ENCODE results near the gene MBOAT7.

The MBOAT7 gene

GRCh38 chr19:54209058-54209810 is 19.9 kb upstream of the MBOAT7 start:
- H3K27me3 ChIP-seq (ENCODE audit: insufficient read depth, poor library complexity, severe bottlenecking): no peaks in the 10 kb centered on the region
- DNase-seq (ENCODE audit: low read depth in 1 of 2, low spot score in 1 of 2): no peak
- H3K27ac ChIP-seq (replicated peaks): peak overlapping the region; percentile 86
- peak; percentile 12 for TF ChIP-seq POLR2AphosphoS5 (IDR thresholded peaks at IDR 0.05; ENCODE audit: low read depth)
- TF ChIP-seq SPI1 (IDR thresholded peaks at IDR 0.05; ENCODE audit: borderline replicate concordance, low read depth): no peak
- no peak overlapping the region for H3K4me3 ChIP-seq (replicated peaks; ENCODE audit: insufficient read depth, low read length)

DNA sequence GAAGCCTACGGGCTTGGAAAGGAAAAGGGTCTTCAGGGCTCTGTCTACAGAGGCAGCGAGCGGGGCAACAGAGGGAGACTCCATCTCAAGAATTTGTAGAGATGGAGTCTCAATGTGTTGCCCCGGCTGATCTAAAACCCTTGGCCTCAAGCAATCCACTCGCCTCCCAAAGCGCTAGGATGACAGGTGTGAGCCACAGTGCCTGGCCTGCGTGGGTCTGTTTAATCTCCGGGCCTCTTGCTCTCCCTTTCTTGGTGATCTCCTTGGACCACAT is 19.3 kb upstream of the MBOAT7 start:
- H3K27me3 ChIP-seq (ENCODE audit: insufficient read depth, poor library complexity, severe bottlenecking): no peaks in the 10 kb centered on the region
- H3K27ac ChIP-seq (replicated peaks): peak overlapping the region; percentile 86
- no peak for DNase-seq (ENCODE audit: low read depth in 1 of 2, low spot score in 1 of 2)
- TF ChIP-seq SPI1 (IDR thresholded peaks at IDR 0.05; ENCODE audit: borderline replicate concordance, low read depth) (no peak), POLR2AphosphoS5 (IDR thresholded peaks at IDR 0.05; ENCODE audit: low read depth) (no peak), GABPA (IDR thresholded peaks at IDR 0.05; ENCODE audit: low read depth) (no peak), CTCF (IDR thresholded peaks at IDR 0.05; ENCODE audit: insufficient read depth, low read length) (no peak)
- TF ChIP-seq, protein P1, sequence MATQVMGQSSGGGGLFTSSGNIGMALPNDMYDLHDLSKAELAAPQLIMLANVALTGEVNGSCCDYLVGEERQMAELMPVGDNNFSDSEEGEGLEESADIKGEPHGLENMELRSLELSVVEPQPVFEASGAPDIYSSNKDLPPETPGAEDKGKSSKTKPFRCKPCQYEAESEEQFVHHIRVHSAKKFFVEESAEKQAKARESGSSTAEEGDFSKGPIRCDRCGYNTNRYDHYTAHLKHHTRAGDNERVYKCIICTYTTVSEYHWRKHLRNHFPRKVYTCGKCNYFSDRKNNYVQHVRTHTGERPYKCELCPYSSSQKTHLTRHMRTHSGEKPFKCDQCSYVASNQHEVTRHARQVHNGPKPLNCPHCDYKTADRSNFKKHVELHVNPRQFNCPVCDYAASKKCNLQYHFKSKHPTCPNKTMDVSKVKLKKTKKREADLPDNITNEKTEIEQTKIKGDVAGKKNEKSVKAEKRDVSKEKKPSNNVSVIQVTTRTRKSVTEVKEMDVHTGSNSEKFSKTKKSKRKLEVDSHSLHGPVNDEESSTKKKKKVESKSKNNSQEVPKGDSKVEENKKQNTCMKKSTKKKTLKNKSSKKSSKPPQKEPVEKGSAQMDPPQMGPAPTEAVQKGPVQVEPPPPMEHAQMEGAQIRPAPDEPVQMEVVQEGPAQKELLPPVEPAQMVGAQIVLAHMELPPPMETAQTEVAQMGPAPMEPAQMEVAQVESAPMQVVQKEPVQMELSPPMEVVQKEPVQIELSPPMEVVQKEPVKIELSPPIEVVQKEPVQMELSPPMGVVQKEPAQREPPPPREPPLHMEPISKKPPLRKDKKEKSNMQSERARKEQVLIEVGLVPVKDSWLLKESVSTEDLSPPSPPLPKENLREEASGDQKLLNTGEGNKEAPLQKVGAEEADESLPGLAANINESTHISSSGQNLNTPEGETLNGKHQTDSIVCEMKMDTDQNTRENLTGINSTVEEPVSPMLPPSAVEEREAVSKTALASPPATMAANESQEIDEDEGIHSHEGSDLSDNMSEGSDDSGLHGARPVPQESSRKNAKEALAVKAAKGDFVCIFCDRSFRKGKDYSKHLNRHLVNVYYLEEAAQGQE (IDR thresholded peaks at IDR 0.05; ENCODE audit: insufficient replicate concordance, low read depth): no peak
- H3K4me3 ChIP-seq (replicated peaks; ENCODE audit: insufficient read depth, low read length): no peak overlapping the region

DNA sequence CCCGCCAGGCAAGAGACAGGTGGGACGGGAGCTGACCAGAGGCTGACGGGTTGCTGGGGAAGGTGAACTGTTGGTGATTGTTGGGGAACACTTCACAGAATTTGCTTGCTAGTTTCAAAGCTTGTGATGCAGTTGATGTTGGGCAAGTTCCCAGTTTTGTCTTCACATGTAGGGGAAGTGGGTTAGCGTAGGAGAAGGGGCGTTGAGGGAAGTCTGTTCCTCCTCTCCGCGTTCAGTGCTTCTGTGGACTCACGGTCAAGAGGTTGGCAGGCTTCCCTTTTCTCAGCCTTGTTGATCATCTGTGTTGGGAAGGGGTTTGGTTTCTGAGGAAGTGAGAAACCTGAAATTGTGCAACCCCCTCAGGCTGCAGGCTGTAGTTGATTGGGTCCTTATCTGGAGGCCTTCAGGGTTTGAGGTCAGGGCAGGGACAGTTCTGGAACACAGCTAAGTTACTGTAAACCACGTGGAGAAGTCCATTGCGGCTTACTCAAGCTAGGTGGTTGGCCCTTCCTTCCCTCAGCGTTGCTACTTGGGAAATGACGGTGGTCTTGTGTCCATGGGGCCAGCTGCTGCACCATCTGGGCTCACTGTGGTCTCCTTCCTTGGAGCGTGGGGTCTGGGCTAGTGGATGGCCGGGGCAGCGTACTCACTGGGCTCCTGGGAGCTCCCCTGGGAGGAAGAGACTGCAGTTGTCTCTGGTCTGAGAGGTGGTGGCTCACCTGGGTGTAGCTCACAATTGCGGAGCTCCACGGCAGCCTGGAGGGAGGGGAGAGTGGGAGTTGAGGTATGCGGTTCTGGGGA is 18.8 kb upstream of the MBOAT7 start:
- peak overlapping the region; percentile 96 for H3K27ac ChIP-seq (replicated peaks)

More for the DNA sequence above, 18.8 kb upstream of the MBOAT7 start:
- no peak overlapping the region for H3K4me3 ChIP-seq (replicated peaks; ENCODE audit: insufficient read depth, low read length)
- DNase-seq (ENCODE audit: low read depth in 1 of 2, low spot score in 1 of 2): peak; percentile 100
- H3K27me3 ChIP-seq (ENCODE audit: insufficient read depth, poor library complexity, severe bottlenecking): no peaks in the 10 kb centered on the region
- no peak; the same call in 1 of the 2 replicates for TF ChIP-seq GABPA (IDR thresholded peaks at IDR 0.05; ENCODE audit: low read depth)
- peak; percentile 99 for TF ChIP-seq POLR2AphosphoS5 (IDR thresholded peaks at IDR 0.05; ENCODE audit: low read depth)
- peak; percentile 100 for TF ChIP-seq SPI1 (IDR thresholded peaks at IDR 0.05; ENCODE audit: borderline replicate concordance, low read depth)
- TF ChIP-seq, protein P1 (IDR thresholded peaks at IDR 0.05; ENCODE audit: insufficient replicate concordance, low read depth): peak; percentile 73
- no peak for TF ChIP-seq CTCF (IDR thresholded peaks at IDR 0.05; ENCODE audit: insufficient read depth, low read length)
